Measurements from ENCODE around the gene MCF2L.

DNA sequence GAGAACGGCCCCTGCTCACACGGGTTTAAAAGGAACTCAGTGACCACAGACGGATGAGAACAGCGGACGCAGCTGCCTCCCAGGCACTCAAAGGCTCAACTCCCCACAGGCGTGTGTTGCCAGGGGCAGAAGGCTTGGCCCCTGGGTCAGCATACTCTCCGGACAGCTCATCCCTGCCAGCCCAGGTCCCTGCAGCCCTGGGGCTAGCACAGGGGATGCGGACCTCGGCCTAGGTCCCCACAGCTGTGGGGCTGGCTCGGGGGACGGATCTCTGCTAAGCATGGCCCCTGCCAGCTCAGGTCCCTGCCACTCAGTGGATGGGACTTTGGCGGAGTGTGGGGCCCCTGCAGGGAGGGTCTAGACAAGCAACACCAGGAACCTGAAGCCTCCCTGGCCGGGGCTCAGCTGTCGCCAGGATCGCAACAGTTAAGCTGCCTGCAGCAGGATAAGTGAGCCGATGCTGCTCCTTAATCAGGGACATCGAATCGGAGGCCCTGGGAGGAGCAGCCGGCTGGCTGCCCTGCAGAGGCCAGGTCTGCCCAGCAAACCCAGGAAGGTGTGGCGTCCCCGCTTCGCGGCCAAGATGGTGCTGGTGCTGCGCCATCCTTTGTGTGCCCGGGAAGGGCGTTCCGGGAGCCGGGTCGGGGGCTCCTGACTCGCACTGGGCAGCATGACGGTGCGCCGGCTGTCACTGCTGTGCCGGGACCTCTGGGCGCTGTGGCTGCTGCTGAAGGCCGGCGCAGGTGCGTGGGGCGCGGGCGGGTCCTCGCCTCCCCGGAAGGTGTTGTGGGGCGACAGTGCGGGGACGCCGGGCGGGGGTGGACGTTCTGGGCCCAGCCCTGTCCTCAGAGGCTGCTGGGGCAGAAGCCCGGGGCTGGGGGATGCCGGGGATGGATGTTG lies 32.5 kb downstream of the MCF2L start:
- no peak for TF ChIP-seq EZH2phosphoT487 (conservative IDR thresholded peaks at IDR 0.05; ENCODE audit: low read length)
- TF ChIP-seq, protein P1, sequence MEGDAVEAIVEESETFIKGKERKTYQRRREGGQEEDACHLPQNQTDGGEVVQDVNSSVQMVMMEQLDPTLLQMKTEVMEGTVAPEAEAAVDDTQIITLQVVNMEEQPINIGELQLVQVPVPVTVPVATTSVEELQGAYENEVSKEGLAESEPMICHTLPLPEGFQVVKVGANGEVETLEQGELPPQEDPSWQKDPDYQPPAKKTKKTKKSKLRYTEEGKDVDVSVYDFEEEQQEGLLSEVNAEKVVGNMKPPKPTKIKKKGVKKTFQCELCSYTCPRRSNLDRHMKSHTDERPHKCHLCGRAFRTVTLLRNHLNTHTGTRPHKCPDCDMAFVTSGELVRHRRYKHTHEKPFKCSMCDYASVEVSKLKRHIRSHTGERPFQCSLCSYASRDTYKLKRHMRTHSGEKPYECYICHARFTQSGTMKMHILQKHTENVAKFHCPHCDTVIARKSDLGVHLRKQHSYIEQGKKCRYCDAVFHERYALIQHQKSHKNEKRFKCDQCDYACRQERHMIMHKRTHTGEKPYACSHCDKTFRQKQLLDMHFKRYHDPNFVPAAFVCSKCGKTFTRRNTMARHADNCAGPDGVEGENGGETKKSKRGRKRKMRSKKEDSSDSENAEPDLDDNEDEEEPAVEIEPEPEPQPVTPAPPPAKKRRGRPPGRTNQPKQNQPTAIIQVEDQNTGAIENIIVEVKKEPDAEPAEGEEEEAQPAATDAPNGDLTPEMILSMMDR (IDR thresholded peaks at IDR 0.05; ENCODE audit: insufficient read depth, low read length, poor library complexity, severe bottlenecking): no peak
